Esophagus muscularis mucosa (tissue), 4 donors: ENCODE measurements around the gene BTBD9. TPM values are rescaled to one million over a fixed set of nuclear protein-coding genes. Genes with fewer than 3 reads are reported as not detected.

Experiments
- DNase-seq: peaks from one replicate; pipeline ENCODE4 v3.0.0-alpha.2; 2017; ENCODE audit errors: extremely low spot score
- H3K27ac ChIP-seq, 4 donors: fragments of 200-600 bp; sonication (generic); replicated peaks in 1 of 4; 1 replicate in 3 of 4; 2 replicates in 1 of 4; pipeline ENCODE4 v1.5.1; 2016 to 2019; ENCODE audit warnings: mild to moderate bottlenecking in 1 of 4
- H3K27me3 ChIP-seq, 4 donors: fragments of 200-600 bp; sonication (generic); one replicate each; pipeline versions ENCODE4 v1.5.1 to v1.6.0; 2016 to 2019
- H3K36me3 ChIP-seq, 4 donors: fragments of 200-600 bp; sonication (generic); one replicate each; pipeline ENCODE4 v1.5.1; 2016 to 2019
- H3K4me1 ChIP-seq, 4 donors: fragments of 200-600 bp; sonication (generic); one replicate each; pipeline ENCODE4 v1.5.1; 2016 to 2019
- H3K4me3 ChIP-seq, 4 donors: fragments of 200-600 bp; sonication (generic); 1 replicate in 2 of 4; 2 replicates in 2 of 4; pipeline ENCODE4 v1.5.1; 2016 to 2019; ENCODE audit warnings: mild to moderate bottlenecking in 4 of 4, moderate library complexity in 1 of 4
- H3K9me3 ChIP-seq, 4 donors: fragments of 200-600 bp; sonication (generic); 1 replicate in 3 of 4; 2 replicates in 1 of 4; pipeline ENCODE4 v1.5.1; 2016 to 2019
- EP300 ChIP-seq: sonication (generic); formaldehyde crosslinking; IDR thresholded peaks from one replicate; pipeline ENCODE4 v1.6.1; 2017; ENCODE audit warnings: antibody characterized with exemption
- POLR2A ChIP-seq: fragments of 450-650 bp; IDR thresholded peaks from one replicate; pipeline ENCODE4 v1.6.1; 2017; ENCODE audit warnings: antibody characterized with exemption, moderate library complexity, mild to moderate bottlenecking, low read depth
- POLR2AphosphoS5 ChIP-seq, 2 donors: sonication (generic); formaldehyde crosslinking; IDR thresholded peaks; one replicate each; pipeline ENCODE4 v1.6.1; 2017; ENCODE audit warnings: antibody characterized with exemption in 2 of 2
- WGBS: methylation state at CpG from one replicate; pipeline ENCODE4 v1.1.5; 2018; 5-methylcytosine and 5-hydroxymethylcytosine counted together
- intact Hi-C: fragments of 100-400 bp; cut with DNase I; formaldehyde crosslinking; loops from one replicate; pipeline ENCODE4 v1.15.1; 2023
- total RNA-seq, 4 donors: library from RNA; depleted of rRNA; stranded (reverse); fragments of >200 nt; gene quantifications; one replicate each; pipeline versions ENCODE4 v1.1.0 to v1.2.1, GENCODE V29; 2016
- TF ChIP-seq, protein P1 (sequence below), 3 experiments: fragments of 200-600 bp in 2 of 3; fragments of 450-650 bp in 1 of 3; sonication (generic) in 2 of 3; IDR thresholded peaks; one replicate each; pipeline ENCODE4 v1.5.1; 2017 to 2019; ENCODE audit warnings: antibody characterized with exemption in 3 of 3, mild to moderate bottlenecking in 2 of 3, moderate library complexity in 1 of 3

Gene BTBD9
- total RNA-seq, 4 donors from 2014 or later: 9.4 to 14.1 (median 11.2) TPM

DNA sequence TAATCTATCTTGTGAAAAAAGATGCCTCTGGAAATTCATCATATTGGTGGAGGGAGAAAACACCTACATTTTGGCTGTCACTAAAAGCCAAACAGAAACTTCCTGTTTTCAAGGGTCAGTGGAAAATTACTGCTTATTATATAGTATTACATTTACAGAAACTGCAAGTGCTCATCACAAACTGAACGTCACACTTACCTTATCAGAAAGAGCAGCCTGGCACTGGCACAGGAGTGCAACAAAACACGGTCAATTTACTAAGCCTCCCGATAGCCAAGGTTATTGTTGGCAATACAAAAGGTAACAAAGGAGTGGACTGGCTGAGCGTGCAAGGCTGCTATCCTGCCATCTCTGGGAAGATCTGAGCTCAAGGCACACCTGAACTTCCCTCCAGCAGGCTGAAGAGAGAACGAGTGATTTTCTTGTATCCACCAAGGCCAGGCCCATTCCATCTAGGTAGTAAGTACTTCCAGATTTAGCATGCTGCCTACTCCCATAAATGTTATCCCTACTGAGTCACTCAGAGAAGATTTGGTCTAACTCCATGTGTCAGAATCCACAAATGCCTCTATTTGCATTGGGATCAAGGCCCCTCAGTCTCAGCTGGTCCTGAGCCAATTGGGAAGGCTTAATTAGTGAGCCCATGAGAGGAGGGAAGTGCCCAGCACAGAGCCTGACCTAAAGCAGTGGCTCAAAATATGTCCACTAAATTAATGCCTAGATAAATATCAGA lies 399.8 kb downstream of the BTBD9 start:
- intact Hi-C loops: no loop called here
- no peaks in the 10 kb centered on the region for H3K36me3 ChIP-seq
- H3K27me3 ChIP-seq: no peaks in the 10 kb centered on the region
- no peaks in the 10 kb centered on the region for H3K4me1 ChIP-seq
- TF ChIP-seq, protein P1, sequence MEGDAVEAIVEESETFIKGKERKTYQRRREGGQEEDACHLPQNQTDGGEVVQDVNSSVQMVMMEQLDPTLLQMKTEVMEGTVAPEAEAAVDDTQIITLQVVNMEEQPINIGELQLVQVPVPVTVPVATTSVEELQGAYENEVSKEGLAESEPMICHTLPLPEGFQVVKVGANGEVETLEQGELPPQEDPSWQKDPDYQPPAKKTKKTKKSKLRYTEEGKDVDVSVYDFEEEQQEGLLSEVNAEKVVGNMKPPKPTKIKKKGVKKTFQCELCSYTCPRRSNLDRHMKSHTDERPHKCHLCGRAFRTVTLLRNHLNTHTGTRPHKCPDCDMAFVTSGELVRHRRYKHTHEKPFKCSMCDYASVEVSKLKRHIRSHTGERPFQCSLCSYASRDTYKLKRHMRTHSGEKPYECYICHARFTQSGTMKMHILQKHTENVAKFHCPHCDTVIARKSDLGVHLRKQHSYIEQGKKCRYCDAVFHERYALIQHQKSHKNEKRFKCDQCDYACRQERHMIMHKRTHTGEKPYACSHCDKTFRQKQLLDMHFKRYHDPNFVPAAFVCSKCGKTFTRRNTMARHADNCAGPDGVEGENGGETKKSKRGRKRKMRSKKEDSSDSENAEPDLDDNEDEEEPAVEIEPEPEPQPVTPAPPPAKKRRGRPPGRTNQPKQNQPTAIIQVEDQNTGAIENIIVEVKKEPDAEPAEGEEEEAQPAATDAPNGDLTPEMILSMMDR (IDR thresholded peaks at IDR 0.05): no peak
- TF ChIP-seq EP300 (no peak), POLR2A (no peak), POLR2AphosphoS5 (IDR thresholded peaks at IDR 0.05) (no peak)
- 73% methylated on average over 5 of the region's 5 CpGs for WGBS
- no peaks in the 10 kb centered on the region for H3K9me3 ChIP-seq
- H3K4me3 ChIP-seq: no peak overlapping the region
- H3K27ac ChIP-seq: no peak overlapping the region
- DNase-seq: no peak

DNA sequence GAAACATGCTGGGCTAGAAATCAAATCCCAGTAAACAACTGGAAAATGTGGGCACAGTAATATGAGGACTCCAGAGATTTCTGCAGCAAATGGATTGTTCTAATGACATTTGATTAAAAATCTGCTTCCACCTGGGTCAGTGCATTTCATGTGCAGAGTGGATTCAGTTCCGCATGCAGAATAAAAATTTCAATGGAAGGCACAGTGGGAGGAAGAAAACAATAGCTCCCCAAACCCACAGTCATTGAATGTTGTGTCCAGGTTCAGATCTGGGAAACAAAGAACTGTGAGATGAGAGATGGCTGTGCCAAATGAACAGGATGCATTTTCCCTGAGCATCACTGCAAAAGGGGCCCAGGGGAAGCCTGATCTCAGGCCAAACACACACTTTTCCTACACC lies 403.1 kb downstream of the BTBD9 start:
- Histone ChIP-seq H3K9me3 (no peaks in the 10 kb centered on the region), H3K27me3 (no peaks in the 10 kb centered on the region), H3K36me3 (no peaks in the 10 kb centered on the region), H3K27ac (no peak overlapping the region), H3K4me1 (no peaks in the 10 kb centered on the region), H3K4me3 (no peak overlapping the region)
- 93% methylated on average over 1 of the region's 1 CpG for WGBS
- intact Hi-C loops: no loop called here
- no peak for DNase-seq
- no peak for TF ChIP-seq POLR2A
- TF ChIP-seq, protein P1 (IDR thresholded peaks at IDR 0.05): no peak
- no peak for TF ChIP-seq EP300
- TF ChIP-seq POLR2AphosphoS5 (IDR thresholded peaks at IDR 0.05): no peak

DNA sequence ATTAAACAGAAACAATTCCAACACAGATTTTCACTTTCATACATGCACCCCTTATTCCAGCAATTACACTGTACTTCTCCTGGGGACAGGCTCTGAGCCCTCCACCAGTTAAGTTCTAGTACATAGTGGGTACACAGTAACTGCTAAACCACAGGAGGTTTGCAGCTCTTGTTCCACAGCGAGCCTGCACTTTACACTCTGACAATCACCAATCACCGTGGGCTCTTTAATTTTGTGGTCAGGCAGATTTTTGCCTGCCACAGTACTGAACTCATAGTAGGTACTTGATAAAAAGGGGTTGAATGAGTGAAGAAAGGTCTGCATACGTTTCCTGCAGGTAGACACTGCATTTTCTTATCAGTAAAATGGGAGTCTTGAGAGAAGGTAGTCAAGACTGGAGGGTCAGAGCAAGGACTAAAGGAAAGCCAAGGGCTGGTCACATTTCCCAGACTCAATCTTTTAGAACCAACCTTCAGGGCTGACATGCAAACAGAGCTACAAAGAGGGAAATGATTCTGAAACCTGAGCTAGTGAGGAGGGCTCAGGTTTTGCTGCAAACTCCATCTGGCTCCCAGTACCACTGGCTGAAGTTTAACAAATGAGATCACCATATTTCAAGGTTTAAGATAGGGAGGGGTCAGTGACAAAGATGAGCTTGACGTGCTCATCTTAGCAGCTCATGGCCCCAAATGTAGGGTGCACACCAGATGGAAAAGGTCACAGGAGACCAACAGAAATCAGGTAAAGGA lies 404.6 kb downstream of the BTBD9 start:
- Histone ChIP-seq H3K4me1 (no peaks in the 10 kb centered on the region), H3K27me3 (no peaks in the 10 kb centered on the region), H3K4me3 (no peak overlapping the region), H3K27ac (no peak overlapping the region), H3K36me3 (no peaks in the 10 kb centered on the region), H3K9me3 (no peaks in the 10 kb centered on the region)
- TF ChIP-seq POLR2AphosphoS5 (IDR thresholded peaks at IDR 0.05): no peak
- no peak for TF ChIP-seq POLR2A
- TF ChIP-seq, protein P1 (IDR thresholded peaks at IDR 0.05): no peak
- 91% methylated on average over 4 of the region's 4 CpGs for WGBS
- intact Hi-C loops: no loop called here
- no peak for DNase-seq

DNA sequence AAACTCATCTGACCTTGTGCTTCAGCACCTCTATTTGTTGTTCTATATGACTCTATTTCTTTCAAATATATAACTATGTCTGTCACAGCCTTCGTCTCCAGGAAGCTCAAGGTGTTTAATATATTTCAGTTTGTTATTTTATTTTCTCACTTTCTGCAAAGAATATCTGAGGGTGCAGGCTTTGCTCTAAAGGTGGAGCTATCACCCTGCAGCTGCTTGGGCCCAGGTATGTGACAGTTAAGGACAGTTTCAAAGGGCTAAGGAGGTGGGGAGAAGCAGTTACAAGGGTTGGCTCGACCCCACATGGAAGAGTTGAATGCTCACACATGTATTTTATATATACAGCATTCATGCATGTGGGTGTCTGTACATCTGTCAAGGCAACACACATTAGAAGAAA lies 405.6 kb downstream of the BTBD9 start:
- Histone ChIP-seq H3K4me3 (no peak overlapping the region), H3K36me3 (no peaks in the 10 kb centered on the region), H3K9me3 (no peaks in the 10 kb centered on the region), H3K27ac (no peak overlapping the region), H3K27me3 (no peaks in the 10 kb centered on the region), H3K4me1 (no peaks in the 10 kb centered on the region)
- 74% methylated on average over 2 of the region's 2 CpGs for WGBS
- DNase-seq: no peak
- intact Hi-C loops: no loop called here
- TF ChIP-seq POLR2A: no peak
- TF ChIP-seq, protein P1 (IDR thresholded peaks at IDR 0.05): no peak
- TF ChIP-seq EP300: no peak
